H1 (cell line): ENCODE measurements around the gene NKIRAS2. TPM values are rescaled to one million over a fixed set of nuclear protein-coding genes. Genes with fewer than 3 reads are reported as not detected.

ENCODE experiments used
- CTCF ChIA-PET: fragments of 300-600 bp; sonication (Branson Sonifier 250); formaldehyde crosslinking; loops from one replicate; lab custom pipeline; 2021; ENCODE audit not compliant: partially characterized antibody; lab: Charles Lee
- POLR2A ChIA-PET: fragments of 300-600 bp; sonication (Branson Sonifier 250); formaldehyde crosslinking; loops from one replicate; lab custom pipeline; 2021; ENCODE audit warnings: inconsistent platforms; ENCODE audit not compliant: partially characterized antibody; lab: Charles Lee
- DNase-seq, 2 experiments: peaks; one replicate each; pipeline versions ENCODE4 v3.0.0 to v3.0.0-alpha.2; 2010 to 2022; ENCODE audit warnings: low spot score in 2 of 2, low read depth in 1 of 2, mixed read lengths in 1 of 2
- FAIRE-seq: peaks from 2 replicates; lab custom pipeline; 2011; peaks lifted over from hg19 to GRCh38; lab: Jason Lieb, UNC
- H2AFZ ChIP-seq: 2 replicates; pipeline ENCODE4 v1.8.1; 2012; ENCODE audit warnings: low read length, inconsistent platforms
- H2AK5ac ChIP-seq: 2 replicates; pipeline ENCODE4 v1.6.1; 2013; ENCODE audit warnings: low read depth, low read length
- H2BK120ac ChIP-seq: replicated peaks from 2 replicates; pipeline ENCODE3; 2013; ENCODE audit warnings: low read depth, low read length, inconsistent platforms
- H2BK12ac ChIP-seq: 2 replicates; pipeline ENCODE4 v1.6.1; 2013; ENCODE audit warnings: low read depth, low read length
- H2BK15ac ChIP-seq: 2 replicates; pipeline ENCODE4 v1.6.1; 2013; ENCODE audit warnings: low read length
- H2BK20ac ChIP-seq: 2 replicates; pipeline ENCODE4 v1.6.1; 2013; ENCODE audit warnings: low read length
- H2BK5ac ChIP-seq: 2 replicates; pipeline ENCODE4 v1.6.1; 2013; ENCODE audit warnings: low read depth, low read length
- H3K14ac ChIP-seq: 2 replicates; pipeline ENCODE4 v1.6.1; 2013; ENCODE audit warnings: inconsistent platforms; ENCODE audit not compliant: insufficient read length
- H3K18ac ChIP-seq: 2 replicates; pipeline ENCODE4 v1.6.1; 2013; ENCODE audit warnings: low read length; ENCODE audit errors: extremely low read depth
- H3K23ac ChIP-seq: 2 replicates; pipeline ENCODE4 v1.6.1; 2013; ENCODE audit warnings: inconsistent platforms; ENCODE audit not compliant: insufficient read length
- H3K23me2 ChIP-seq: 2 replicates; pipeline ENCODE4 v1.6.1; 2013; ENCODE audit warnings: low read depth, low read length
- H3K27ac ChIP-seq: 2 replicates; pipeline ENCODE4 v1.6.1; 2011; ENCODE audit warnings: low read depth, low read length, inconsistent platforms
- H3K27me3 ChIP-seq, 4 experiments: replicated peaks in 1 of 4; 1 replicate in 1 of 4; 2 replicates in 3 of 4; pipeline versions ENCODE4 v1.6.1 to v1.8.1; 2011 to 2013; ENCODE audit warnings: low read length in 3 of 4, mild to moderate bottlenecking in 3 of 4, inconsistent platforms in 2 of 4, mixed read lengths in 2 of 4, moderate library complexity in 1 of 4; ENCODE audit not compliant: control insufficient read depth in 3 of 4, insufficient read depth in 3 of 4; ENCODE audit errors: extremely low read depth in 1 of 4
- H3K36me3 ChIP-seq, 4 experiments: 2 replicates each; pipeline versions ENCODE4 v1.6.1 to v1.8.1; 2011 to 2013; ENCODE audit warnings: mild to moderate bottlenecking in 4 of 4, low read length in 3 of 4, moderate library complexity in 2 of 4, control low read depth in 1 of 4, inconsistent platforms in 1 of 4; ENCODE audit not compliant: insufficient read depth in 4 of 4, control insufficient read depth in 2 of 4
- H3K4ac ChIP-seq: replicated peaks from 2 replicates; pipeline ENCODE3; 2013; ENCODE audit warnings: low read length, low read depth, mixed read lengths, inconsistent platforms; ENCODE audit not compliant: insufficient read length
- H3K4me1 ChIP-seq, 4 experiments: replicated peaks in 1 of 4; 1 replicate in 1 of 4; 2 replicates in 3 of 4; pipeline versions ENCODE4 v1.6.1 to v1.8.1; 2011 to 2013; ENCODE audit warnings: low read length in 3 of 4, inconsistent platforms in 2 of 4, mixed read lengths in 1 of 4; ENCODE audit not compliant: insufficient read depth in 4 of 4, control insufficient read depth in 3 of 4
- H3K4me2 ChIP-seq, 2 experiments: 2 replicates each; pipeline versions ENCODE4 v1.6.1 to v1.8.1; 2011 to 2013; ENCODE audit warnings: low read depth in 2 of 2, low read length in 2 of 2, control low read depth in 1 of 2, inconsistent platforms in 1 of 2, mild to moderate bottlenecking in 1 of 2; ENCODE audit not compliant: insufficient read depth in 1 of 2
- H3K4me3 ChIP-seq, 4 experiments: fragments of 200-600, 300-600 bp in 1 of 4; sonication (generic), shearing (Covaris generic), sonication (Bioruptor Twin) in 1 of 4; 2 replicates each; pipeline versions ENCODE4 v1.5.1 to v1.8.1; 2011 to 2016; ENCODE audit warnings: low read length in 4 of 4, low read depth in 3 of 4, control low read depth in 2 of 4, inconsistent platforms in 2 of 4, mild to moderate bottlenecking in 2 of 4, mixed read lengths in 1 of 4, moderate library complexity in 1 of 4; ENCODE audit not compliant: insufficient read depth in 2 of 4; ENCODE audit errors: extremely low read depth in 1 of 4
- H3K56ac ChIP-seq: replicated peaks from 2 replicates; pipeline ENCODE3; 2013; ENCODE audit warnings: low read depth, mild to moderate bottlenecking, mixed read lengths, low read length, inconsistent platforms; ENCODE audit not compliant: insufficient read length
- H3K79me1 ChIP-seq: 2 replicates; pipeline ENCODE4 v1.6.1; 2013; ENCODE audit warnings: low read depth, low read length, control low read depth
- H3K79me2 ChIP-seq, 2 experiments: 2 replicates each; pipeline versions ENCODE4 v1.6.1 to v1.8.1; 2012 to 2013; ENCODE audit warnings: low read length in 2 of 2, mild to moderate bottlenecking in 2 of 2, inconsistent platforms in 1 of 2; ENCODE audit not compliant: insufficient read depth in 2 of 2, control insufficient read depth in 1 of 2
- H3K9ac ChIP-seq, 4 experiments: replicated peaks in 1 of 4; 1 replicate in 1 of 4; 2 replicates in 3 of 4; pipeline versions ENCODE4 v1.6.1 to v1.8.1; 2011 to 2013; ENCODE audit warnings: low read depth in 3 of 4, low read length in 3 of 4, control low read depth in 2 of 4, mild to moderate bottlenecking in 2 of 4, moderate library complexity in 2 of 4, inconsistent platforms in 1 of 4; ENCODE audit errors: extremely low read depth in 1 of 4
- H3K9me3 ChIP-seq, 2 experiments: 2 replicates each; pipeline versions ENCODE4 v1.6.1 to v1.8.1; 2012 to 2013; ENCODE audit warnings: mild to moderate bottlenecking in 2 of 2, moderate library complexity in 2 of 2, control low read depth in 1 of 2, inconsistent platforms in 1 of 2, low read depth in 1 of 2, low read length in 1 of 2, mixed read lengths in 1 of 2; ENCODE audit not compliant: insufficient read depth in 2 of 2
- H4K20me1 ChIP-seq, 2 experiments: replicated peaks in 1 of 2; 2 replicates each; pipeline versions ENCODE3 to v1.8.1; 2011 to 2013; ENCODE audit warnings: inconsistent platforms in 2 of 2, low read length in 2 of 2, mild to moderate bottlenecking in 1 of 2; ENCODE audit not compliant: insufficient read depth in 2 of 2, control insufficient read depth in 1 of 2
- H4K5ac ChIP-seq: 2 replicates; pipeline ENCODE4 v1.6.1; 2013; ENCODE audit warnings: low read length, low read depth, mixed read lengths, inconsistent platforms; ENCODE audit not compliant: insufficient read length
- H4K8ac ChIP-seq: 2 replicates; pipeline ENCODE4 v1.8.0; 2013; ENCODE audit warnings: mild to moderate bottlenecking, moderate library complexity, low read length, inconsistent platforms; ENCODE audit not compliant: insufficient read depth; ENCODE audit errors: extremely low read depth
- H4K91ac ChIP-seq: replicated peaks from 2 replicates; pipeline ENCODE3; 2013; ENCODE audit warnings: low read length, mixed read lengths, inconsistent platforms; ENCODE audit not compliant: insufficient read length
- HDAC2 ChIP-seq, 2 experiments: fragments of 300-600 bp in 1 of 2; sonication (generic) in 1 of 2; IDR thresholded peaks; 2 replicates each; pipeline ENCODE4 v1.6.1; 2011 to 2012; ENCODE audit warnings: low read depth in 2 of 2, low read length in 2 of 2, mild to moderate bottlenecking in 2 of 2, moderate library complexity in 2 of 2, borderline replicate concordance in 1 of 2, inconsistent platforms in 1 of 2
- POLR2A ChIP-seq, 2 experiments: IDR thresholded peaks; 1 replicate in 1 of 2; 2 replicates in 1 of 2; pipeline ENCODE4 v1.6.1; 2011; ENCODE audit warnings: low read depth in 2 of 2, low read length in 2 of 2, mild to moderate bottlenecking in 2 of 2; ENCODE audit errors: control extremely low read depth in 1 of 2
- POLR2AphosphoS5 ChIP-seq: IDR thresholded peaks from 2 replicates; pipeline ENCODE4 v1.6.1; 2011; ENCODE audit warnings: low read depth, low read length
- WGBS, 2 experiments: shearing (Covaris generic) in 1 of 2; methylation state at CpG; one replicate each; pipeline versions ENCODE4 v1.1.6 to v1.1.7; 2013 to 2015; ENCODE audit warnings: low lambda C conversion rate in 2 of 2, mixed read lengths in 2 of 2, inconsistent platforms in 1 of 2, low coverage in 1 of 2, missing lambda C conversion rate in 1 of 2; ENCODE audit not compliant: insufficient replicate concordance in 2 of 2, insufficient coverage in 1 of 2, insufficient read length in 1 of 2; ENCODE audit errors: extremely low coverage in 1 of 2, missing lambda C conversion rate in 1 of 2; 5-methylcytosine and 5-hydroxymethylcytosine counted together
- polyA plus RNA-seq, 7 experiments: library from polyadenylated mRNA; depleted of rRNA in 3 of 7; stranded (reverse) in 5 of 7; unstranded in 2 of 7; fragments of >200 nt in 5 of 7; fragments of 200-250 nt in 2 of 7; gene quantifications; 1 replicate in 5 of 7; 2 replicates in 1 of 7; 4 replicates in 1 of 7; pipeline versions ENCODE4 v1.2.1 to v1.2.3, GENCODE V29; 2011 to 2013; ENCODE audit warnings: missing spikeins in 2 of 7, mixed read lengths in 2 of 7
- total RNA-seq: library from RNA; stranded (reverse); fragmentation: NEBNext Ultra II Directional; extraction: Animal tissue kit (Norgen Biotek cat#: 25700); gene quantifications from 2 replicates; pipeline ENCODE4 v1.2.1, GENCODE V29; 2021

The NKIRAS2 gene
- total and polyA plus RNA-seq, 2 of the 8 experiments (the other 6 are each of a cell fraction or from before 2014, with no cell fraction given): 34.5 to 51.1 TPM

- DNase-seq (no peak), FAIRE-seq (no peak)
- H3K4ac ChIP-seq: no peak overlapping the region
- no peak overlapping the region for H2BK5ac ChIP-seq
- no peak overlapping the region for H3K27ac ChIP-seq
- no peak overlapping the region for H4K5ac ChIP-seq
- no peak overlapping the region for H2BK12ac ChIP-seq
- H3K79me1 ChIP-seq: no peaks in the 10 kb centered on the region
- H3K4me3 ChIP-seq: no peak overlapping the region
- CTCF ChIA-PET: interaction anchor here (0.8 to 6.5 kb wide), 4 partner anchors 8 to 226 kb away, joined by 3 to 60 read pairs (median 3); partner anchors contain the start of gene CNP
- no peak overlapping the region for H2BK120ac ChIP-seq
- POLR2A ChIA-PET: interaction anchor here (0.9 to 4.5 kb wide), 7 partner anchors 10 to 41 kb away, joined by 3 to 32 read pairs (median 5); partner anchors contain the start of genes CNP and DNAJC7
- 86% methylated on average over 10 of the region's 11 CpGs; no CpG with 5 or more reads in 1 of the 2 experiments for WGBS, 2 experiments
- no peak overlapping the region for H2AK5ac ChIP-seq
- no peak overlapping the region for H2BK20ac ChIP-seq
- peaks cover 2 to 11% of the 10 kb centered on the region in 2 experiments for H4K20me1 ChIP-seq
- no peak overlapping the region for H4K91ac ChIP-seq
- no peak overlapping the region for H2AFZ ChIP-seq
- H3K36me3 ChIP-seq: peaks cover 36 to 77% (median 71%) of the 10 kb centered on the region in 4 experiments
- no peaks in the 10 kb centered on the region for H3K9me3 ChIP-seq
- H4K8ac ChIP-seq: no peak overlapping the region; the same call in 1 of the 2 replicates
- no peak overlapping the region for H2BK15ac ChIP-seq
- TF ChIP-seq POLR2A (IDR thresholded peaks at IDR 0.05; ENCODE audit: control extremely low read depth in 1 of 2, low read depth in 2 of 2, low read length in 2 of 2) (no peak; a peak in 1 of 3 replicates), HDAC2 (IDR thresholded peaks at IDR 0.05; ENCODE audit: borderline replicate concordance in 1 of 2, low read depth in 2 of 2, low read length in 2 of 2) (no peak), POLR2AphosphoS5 (peak; percentile 34; the same call in 1 of the 2 replicates)
- no peak overlapping the region for H3K23ac ChIP-seq
- no peaks in the 10 kb centered on the region for H3K79me2 ChIP-seq
- H3K18ac ChIP-seq: no peak overlapping the region
- H3K4me1 ChIP-seq: no peaks in the 10 kb centered on the region
- no peak overlapping the region for H3K56ac ChIP-seq
- H3K9ac ChIP-seq: no peak overlapping the region
- H3K14ac ChIP-seq: no peak overlapping the region
- H3K4me2 ChIP-seq: no peak overlapping the region
- no peaks in the 10 kb centered on the region for H3K27me3 ChIP-seq
- no peaks in the 10 kb centered on the region; the same call in 1 of the 2 replicates for H3K23me2 ChIP-seq
These were observed 43.6 kb upstream of the NKIRAS2 start for GRCh38 chr17:41976142-41976768.
